SH-SY5Y (cell line): ENCODE measurements around the gene PDXDC1.

Source experiments
- GATA2 ChIP-seq: IDR thresholded peaks from 2 replicates; pipeline ENCODE4 v1.6.1; 2011; ENCODE audit warnings: mild to moderate bottlenecking, low read depth, low read length
- GATA3 ChIP-seq: IDR thresholded peaks from 2 replicates; pipeline ENCODE4 v1.6.1; 2011; ENCODE audit warnings: low read depth, mild to moderate bottlenecking, low read length, moderate library complexity

GRCh38 chr16:15052747-15053476 lies 78.1 kb downstream of the PDXDC1 start:
- no peak for TF ChIP-seq GATA2
- TF ChIP-seq GATA3: no peak
